GM19463 (cell line): ENCODE results near the gene CD302.
"Not testable (repeated sequence)": the region's sequence is repeated elsewhere in the genome, so short reads cannot be mapped to it uniquely, and the experiment has no call there.

ENCODE experiments used
- ATAC-seq: cut with Tn5 transposase; IDR thresholded peaks from one replicate; pipeline ENCODE4 v1.9.1; 2021; ENCODE audit warnings: mild to moderate bottlenecking, moderate library complexity; ENCODE audit not compliant: unreplicated experiment

CD302 gene

DNA sequence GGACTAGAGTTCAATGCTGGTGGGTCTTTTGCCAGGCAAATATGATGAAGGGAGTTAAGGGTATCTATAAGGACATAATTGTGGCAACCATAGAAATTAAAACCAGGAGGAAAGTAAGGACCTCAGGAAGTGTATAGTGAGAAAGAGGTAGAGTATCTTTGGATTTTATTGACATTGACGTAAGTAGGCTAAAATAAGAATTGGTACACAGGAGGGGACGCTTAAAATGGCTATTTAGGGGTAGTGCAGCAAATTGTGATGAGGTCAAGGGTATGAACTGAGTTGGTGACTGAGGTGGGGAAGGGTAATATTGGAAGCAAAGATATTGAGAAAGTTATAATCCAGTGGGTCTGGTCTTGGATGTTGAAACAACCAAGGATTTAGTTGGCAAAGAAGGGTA lies 43.0 kb downstream of the CD302 start:
- ATAC-seq = no peak

DNA sequence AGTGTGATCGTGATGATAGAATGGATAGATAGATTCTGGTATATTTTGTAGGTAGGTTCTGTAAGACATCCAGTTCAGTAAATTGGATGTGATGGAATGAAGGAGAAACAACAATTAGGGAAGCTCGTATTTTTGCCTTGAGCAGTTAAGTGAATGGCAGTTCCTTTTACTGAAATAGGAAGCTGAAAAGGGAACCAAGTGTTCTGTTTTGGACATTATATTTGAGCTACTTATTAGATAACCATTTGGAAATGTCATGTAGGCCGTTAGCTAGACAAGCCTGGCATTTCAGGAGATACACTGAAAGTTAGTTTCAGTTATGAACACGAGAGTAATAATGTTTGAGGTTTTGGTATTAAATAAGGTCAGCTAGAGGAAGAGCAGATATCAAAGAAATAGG lies 44.2 kb downstream of the CD302 start:
- no peak for ATAC-seq

DNA sequence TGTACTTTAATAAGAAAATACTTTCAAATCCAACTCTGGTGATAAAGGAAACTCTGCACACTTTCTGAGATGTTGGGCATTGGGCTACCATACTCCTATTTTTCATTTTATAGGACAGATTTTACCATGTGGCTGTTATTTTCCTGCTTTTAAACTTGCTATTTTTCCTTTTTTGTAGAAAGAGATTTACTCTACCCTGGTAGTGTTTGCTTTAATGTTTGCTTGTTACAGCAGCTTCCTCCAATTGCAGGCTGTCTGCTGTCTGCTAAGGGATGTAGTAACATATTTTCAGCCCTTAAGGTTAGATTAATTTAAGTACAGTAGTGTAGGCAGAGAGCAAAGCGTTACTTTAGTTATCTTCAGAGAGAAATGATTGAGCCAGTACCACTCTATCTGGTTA lies 47.1 kb downstream of the CD302 start:
- ATAC-seq = no peak

DNA sequence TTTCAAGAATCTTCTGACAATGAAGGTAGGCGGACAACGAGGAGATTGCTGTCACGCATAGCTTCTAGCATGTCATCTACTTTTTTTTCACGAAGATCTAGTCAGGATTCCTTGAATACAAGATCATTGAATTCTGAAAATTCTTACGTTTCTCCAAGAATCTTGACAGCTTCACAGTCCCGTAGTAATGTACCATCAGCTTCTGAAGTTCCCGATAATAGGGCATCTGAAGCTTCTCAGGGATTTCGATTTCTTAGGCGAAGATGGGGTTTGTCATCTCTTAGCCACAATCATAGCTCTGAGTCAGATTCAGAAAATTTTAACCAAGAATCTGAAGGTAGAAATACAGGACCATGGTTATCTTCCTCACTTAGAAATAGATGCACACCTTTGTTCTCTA lies 49.9 kb downstream of the CD302 start:
- ATAC-seq = no peak

DNA sequence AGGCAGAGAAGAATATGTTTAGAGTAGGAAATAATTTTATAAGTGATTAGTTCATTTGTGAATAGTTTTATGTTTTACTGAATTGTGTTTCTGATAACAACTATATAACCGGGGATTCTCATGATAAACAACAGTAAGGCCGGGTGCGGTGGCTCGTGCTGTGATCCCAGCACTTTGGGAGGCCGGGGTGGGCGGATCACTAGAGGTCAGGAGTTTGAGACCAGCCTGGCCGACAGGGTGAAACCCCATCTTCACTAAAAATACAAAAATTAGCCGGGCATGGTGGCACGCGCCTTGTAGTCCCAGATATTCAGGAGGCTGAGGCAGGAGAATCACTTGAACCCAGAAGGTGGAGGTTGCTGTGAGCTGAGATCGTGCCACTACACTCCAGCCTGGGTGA lies 52.8 kb downstream of the CD302 start:
- ATAC-seq = not testable (repeated sequence)

DNA sequence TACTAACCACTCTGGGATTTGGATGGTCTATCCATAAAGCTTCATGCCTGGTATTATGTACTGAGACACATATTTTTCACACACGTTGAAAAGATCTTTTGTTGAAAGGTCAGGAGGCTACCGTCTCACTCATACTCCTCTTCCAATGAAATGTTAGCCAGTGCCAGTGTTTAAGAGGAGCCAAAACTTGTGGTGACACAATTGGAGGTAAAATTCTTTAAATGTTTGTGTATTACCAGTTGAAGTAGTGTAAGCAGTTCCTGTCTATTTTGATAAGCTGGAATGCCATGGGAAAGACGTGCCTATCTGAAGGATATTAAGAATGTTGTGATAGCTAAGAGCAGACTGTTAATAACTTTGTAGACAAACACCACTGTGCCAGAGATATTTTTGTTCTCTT lies 53.6 kb downstream of the CD302 start:
- ATAC-seq = no peak

DNA sequence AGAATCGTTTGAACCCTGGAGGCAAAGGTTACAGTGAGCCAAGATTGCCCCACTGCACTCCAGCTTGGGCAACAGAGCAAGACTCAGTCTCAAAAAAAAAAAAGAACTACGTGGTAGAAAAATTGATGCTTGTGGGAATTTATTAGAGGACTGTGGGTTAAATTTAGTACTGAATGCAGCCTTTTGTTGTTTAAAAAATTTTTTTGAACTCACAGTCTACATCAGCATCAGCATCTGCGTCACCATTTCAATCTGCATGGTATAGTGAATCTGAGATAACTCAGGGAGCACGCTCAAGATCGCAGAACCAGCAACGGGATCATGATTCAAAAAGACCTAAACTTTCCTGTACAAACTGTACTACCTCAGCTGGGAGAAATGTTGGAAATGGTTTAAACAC lies 55.2 kb downstream of the CD302 start:
- ATAC-seq = no peak

DNA sequence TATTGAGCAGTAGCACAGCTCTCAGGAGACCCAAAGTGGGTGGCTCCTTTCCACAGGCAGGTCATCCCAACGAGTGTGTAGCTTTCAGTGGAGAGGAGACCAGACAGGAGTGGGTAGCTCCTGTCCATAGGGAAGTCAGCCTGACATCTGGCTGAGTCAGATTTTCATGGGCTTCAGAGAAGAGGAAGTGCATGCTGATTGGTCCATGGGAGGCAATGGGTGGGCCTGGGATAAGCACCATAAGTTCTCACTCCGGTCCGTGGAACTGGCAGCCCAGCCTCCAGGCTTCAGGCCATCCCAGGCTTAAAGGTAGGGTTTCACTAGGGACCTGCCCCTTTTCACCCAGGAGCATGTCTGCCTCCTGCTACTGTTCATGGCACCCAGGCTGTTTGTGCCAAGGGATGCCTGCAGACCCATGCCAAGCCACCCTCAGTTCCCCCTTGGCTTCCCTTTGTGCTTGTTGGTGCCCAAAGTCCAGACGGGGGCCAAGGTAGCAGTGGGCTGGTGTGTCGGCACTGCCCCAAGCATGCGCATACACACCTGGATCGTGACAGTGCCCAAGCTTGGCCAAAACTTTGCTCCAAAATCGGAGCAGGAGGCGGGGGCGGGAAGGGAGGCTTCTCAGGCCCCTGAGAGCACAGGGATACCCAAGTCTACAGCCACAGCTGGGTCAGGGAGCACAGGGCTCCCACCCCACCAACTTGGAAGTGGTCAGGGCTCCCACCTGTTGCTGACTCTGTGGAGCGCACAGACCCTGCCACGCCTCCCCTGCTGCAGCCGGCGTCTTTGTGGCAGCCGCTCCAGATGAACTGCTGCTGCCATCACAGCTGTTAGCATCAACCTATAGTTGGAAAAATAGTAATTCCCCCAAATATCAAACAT lies 59.3 kb downstream of the CD302 start:
- no peak for ATAC-seq

DNA sequence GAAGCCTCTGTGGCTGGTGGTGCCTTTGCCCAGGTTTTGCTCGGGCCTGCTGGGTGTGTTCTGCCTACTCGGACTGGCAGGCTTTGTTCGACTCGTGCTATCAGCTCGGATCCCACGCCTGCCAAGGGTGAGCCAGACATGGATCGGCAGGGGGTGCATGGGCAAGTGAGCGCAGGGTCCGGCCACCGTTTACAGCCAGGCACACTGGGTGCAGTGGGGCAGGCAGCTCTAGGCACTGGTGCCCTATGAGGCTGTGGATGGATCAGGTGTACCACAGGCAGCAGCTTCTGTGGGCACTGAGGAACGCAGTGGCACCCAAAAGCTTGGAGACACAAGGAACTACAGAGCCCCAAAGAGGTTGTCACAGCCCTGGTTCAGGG lies 60.1 kb downstream of the CD302 start:
- no peak for ATAC-seq

DNA sequence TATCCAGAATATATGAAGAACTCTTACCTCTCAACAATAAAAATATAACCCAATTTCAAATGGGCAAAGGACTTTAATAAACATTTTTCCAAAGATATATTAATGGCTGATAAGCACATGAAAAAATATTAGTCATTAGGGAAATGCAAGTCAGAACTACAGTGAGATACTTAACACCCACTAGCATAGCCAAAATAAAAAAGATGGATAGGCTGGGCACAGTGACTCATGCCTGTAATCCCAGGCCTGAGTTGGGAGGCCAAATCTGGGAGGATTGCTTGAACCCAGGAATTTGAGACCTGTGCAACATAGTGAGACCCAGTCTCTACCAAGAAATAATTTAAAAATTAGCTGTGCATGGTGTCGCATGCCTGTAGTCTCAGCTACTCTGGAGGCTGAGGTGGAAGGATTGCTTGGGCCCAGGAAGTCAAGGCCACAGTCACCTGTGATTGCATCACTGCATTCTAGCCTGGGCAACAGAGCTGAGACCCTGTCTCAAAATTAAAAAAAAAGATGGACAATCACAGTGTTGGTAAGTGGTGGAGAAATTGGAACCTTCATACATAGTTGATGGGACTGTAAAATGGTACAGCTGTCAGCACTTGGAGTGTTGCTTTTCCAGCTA lies 60.6 kb downstream of the CD302 start:
- ATAC-seq = no peak

DNA sequence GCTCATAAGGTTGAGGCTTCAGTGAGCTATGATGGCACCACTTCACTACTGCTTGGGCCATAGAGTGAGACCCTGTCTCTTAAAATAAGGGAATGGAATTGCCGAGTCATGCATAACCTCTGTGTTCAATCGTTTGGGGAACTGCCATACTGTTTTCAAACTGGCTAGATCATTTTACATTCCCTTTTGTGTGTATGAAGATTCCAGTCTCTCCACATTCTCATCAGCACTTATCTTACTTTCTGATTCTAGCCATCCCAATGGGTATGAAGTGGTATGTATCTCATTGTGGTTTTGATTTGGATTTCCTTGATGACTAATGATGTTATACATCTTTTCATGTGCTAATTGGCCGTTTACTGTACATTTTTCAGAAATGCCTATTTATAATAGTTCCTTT lies 62.0 kb downstream of the CD302 start:
- no peak for ATAC-seq

DNA sequence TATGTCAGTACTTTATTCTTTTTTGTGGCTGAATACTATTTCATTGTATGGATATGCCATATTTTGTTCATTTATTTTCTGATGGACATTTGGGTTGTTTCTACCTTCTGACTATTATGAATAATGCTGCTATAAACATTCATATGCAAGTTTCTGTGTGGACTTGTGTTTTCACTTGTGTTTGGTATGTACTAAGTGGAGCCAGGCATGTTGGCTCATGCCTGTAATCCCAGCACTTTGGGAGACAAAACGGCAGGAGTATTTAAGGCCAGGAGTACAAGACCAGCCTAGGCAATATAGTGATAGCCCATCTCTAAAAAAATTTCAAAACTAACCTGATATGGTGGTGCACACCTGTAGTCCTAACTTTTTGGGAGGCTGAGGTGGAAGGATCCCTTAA lies 62.4 kb downstream of the CD302 start:
- no peak for ATAC-seq

DNA sequence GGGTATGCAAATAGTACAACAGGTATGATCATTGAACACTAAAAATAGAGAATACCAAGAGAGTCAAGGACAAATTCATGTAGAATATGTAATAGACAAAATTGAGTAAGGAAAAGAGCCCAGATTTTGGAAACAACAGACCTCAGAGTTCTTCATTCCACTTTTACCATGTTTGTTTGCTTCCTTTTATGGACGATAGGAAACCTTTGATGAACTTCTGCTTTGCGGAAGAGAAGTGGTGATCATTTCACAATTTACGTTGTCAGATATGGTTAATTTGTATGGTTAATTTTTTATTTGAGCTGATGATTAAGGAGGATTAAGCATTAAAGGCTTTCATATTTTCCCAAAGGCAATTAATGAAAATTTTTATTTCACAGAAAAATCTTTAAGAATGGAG lies 69.4 kb downstream of the CD302 start:
- ATAC-seq = no peak

DNA sequence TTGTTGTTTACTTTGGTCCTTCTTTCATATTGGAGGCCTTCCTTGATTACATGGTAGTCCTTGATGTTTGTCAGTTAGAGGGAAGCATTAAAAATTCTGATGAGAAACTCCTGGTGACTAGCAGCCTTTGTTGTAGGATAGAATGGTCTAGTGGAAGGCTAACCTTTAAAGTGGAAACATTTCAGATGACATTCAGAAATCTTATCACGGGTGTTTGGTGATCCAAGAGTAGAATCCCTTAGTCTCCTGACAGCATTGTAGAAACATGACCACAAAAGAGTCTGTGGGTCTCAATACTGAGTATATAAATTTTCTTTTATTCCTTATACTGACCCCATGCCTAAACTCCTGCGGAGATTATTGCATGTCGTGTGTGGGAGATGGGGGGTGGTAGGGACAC lies 72.3 kb downstream of the CD302 start:
- no peak for ATAC-seq

DNA sequence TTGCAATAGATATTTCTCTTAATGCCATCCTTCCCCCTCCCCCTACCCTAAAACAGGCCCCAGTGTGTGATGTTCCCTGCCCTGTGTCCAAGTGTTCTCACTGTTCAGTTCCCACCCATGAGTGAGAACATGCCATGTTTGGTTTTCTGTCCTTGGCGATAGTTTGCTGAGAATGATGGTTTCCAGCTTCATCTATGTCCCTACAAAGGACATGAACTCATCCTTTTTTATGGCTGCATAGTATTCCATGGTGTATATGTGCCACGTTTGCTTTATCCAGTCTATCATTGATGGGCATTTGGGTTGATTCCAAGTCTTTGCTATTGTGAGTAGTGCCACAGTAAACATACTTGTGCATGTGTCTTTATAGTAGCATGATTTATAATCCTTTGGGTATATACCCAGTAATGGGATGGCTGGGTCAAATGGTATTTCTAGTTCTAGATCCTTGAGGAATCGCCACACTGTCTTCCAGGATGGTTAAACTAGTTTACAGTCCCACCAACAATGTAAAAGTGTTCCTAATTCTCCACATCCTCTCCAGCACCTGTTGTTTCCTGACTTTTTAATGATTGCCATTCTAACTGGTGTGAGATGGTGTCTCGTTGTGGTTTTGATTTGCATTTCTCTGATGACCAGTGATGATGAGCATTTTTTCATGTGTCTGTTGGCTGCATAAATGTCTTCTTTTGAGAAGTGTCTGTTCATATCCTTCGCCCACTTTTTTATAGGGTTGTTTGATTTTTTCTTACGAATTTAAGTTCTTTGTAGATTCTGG lies 73.0 kb downstream of the CD302 start:
- ATAC-seq = not testable (repeated sequence)

DNA sequence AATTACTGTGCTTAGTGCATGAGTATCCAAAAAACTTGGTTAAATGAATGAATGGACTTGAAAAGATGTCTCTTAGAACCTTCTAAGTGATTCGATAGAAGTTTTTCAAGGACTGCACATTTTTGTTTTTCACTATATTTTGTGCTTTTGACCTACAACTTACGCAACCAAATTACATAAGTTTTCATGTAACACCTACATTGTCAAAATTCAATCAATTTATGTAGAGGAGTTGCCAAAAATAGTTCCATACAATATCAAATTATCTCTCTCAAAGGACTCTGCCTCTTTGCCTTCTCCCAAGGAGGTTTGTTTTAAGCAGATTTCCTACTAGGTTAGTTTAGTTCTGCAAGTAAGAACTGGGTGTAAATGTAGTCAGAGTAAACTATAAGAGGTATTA lies 75.4 kb downstream of the CD302 start:
- ATAC-seq = no peak

DNA sequence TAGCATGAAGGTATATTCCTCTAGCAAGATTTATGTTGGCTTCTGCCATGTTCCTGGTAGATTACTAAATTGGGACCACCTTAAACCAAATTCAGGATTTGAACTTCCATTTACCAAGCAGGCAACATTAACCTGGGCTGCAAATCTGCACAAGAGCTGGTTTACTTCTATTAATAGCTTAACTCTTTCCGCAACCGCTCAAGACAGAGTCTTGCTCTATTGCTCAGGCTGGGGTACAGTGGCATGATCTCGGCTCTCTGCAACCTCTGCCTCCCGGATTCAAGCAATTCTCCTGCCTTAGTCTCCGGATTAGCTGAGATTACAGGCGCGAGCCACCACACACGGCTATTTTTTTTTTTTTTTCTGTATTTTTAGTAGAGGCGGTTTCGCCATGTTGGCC lies 77.3 kb downstream of the CD302 start:
- no peak for ATAC-seq
